ENCODE measurements around the gene PRDM5. TPM values are rescaled to one million over a fixed set of nuclear protein-coding genes. Genes with fewer than 3 reads are reported as not detected.

PRDM5 gene
- 0.77 TPM for polyA plus RNA-seq (2013)

- Histone ChIP-seq H3K4me1 (ENCODE audit: control extremely low read depth in 1 of 4, control insufficient read depth in 4 of 4, insufficient read depth in 4 of 4, low read length in 3 of 4) (peaks cover 2 to 21% (median 15%) of the 10 kb centered on the region in 4 experiments), H3K27me3 (replicated peaks in 2 of 5; ENCODE audit: control insufficient read depth in 4 of 5, insufficient read depth in 5 of 5, low read length in 4 of 5) (peaks cover 0 to 44% (median 6%) of the 10 kb centered on the region in 5 experiments), H3K36me3 (ENCODE audit: control insufficient read depth in 4 of 4, insufficient read depth in 4 of 4, low read length in 3 of 4) (no peaks in the 10 kb centered on the region), H3K9me3 (ENCODE audit: control extremely low read depth in 1 of 5, control insufficient read depth in 4 of 5, insufficient read depth in 2 of 5, low read depth in 1 of 5, low read length in 4 of 5) (peaks cover 0 to 3% (median 0%) of the 10 kb centered on the region in 5 experiments), H3K4me3 (ENCODE audit: control insufficient read depth in 1 of 7, extremely low read depth in 1 of 7, insufficient read depth in 4 of 7, low read depth in 2 of 7, low read length in 6 of 7) (peak within 1 kb of the TSS; percentile 34 to 88 (median 69)), H3K27ac (ENCODE audit: insufficient read depth in 1 of 2, low read depth in 1 of 2, low read length in 2 of 2, poor library complexity in 1 of 2, severe bottlenecking in 2 of 2) (no peak within 1 kb of the TSS)
- WGBS (ENCODE audit: insufficient coverage), result 0% methylated on average over 66 of the region's 86 CpGs
- ChIA-PET POLR2A (interaction anchor here (0.5 kb wide), 1 partner anchor 1810 kb away, joined by 5 read pairs; no protein-coding TSS in a partner anchor), CTCF (no interaction called here)
- peak; percentile 20 to 70 (median 68) for DNase-seq
These were observed at the start of gene PRDM5 for GRCh38 chr4:120922381-120923206. Gene PRDM5, minus strand, starts transcription at chr4:120922726. Its CDS starts 118 bp downstream, at chr4:120922608.

- H3K27ac ChIP-seq (ENCODE audit: insufficient read depth in 1 of 2, low read depth in 1 of 2, low read length in 2 of 2, poor library complexity in 1 of 2, severe bottlenecking in 2 of 2), result no peak overlapping the region
- H3K4me1 ChIP-seq (ENCODE audit: control extremely low read depth in 1 of 4, control insufficient read depth in 4 of 4, insufficient read depth in 4 of 4, low read length in 3 of 4), result no peaks in the 10 kb centered on the region
- WGBS (ENCODE audit: insufficient coverage), result no CpG with 5 or more reads among the region's 1 CpG
- no peaks in the 10 kb centered on the region for H3K9me3 ChIP-seq (ENCODE audit: control extremely low read depth in 1 of 5, control insufficient read depth in 4 of 5, insufficient read depth in 2 of 5, low read depth in 1 of 5, low read length in 4 of 5)
- DNase-seq, result no peak
- H3K4me3 ChIP-seq (ENCODE audit: control insufficient read depth in 1 of 7, extremely low read depth in 1 of 7, insufficient read depth in 4 of 7, low read depth in 2 of 7, low read length in 6 of 7), result no peak overlapping the region
- no peaks in the 10 kb centered on the region for H3K27me3 ChIP-seq (replicated peaks in 2 of 5; ENCODE audit: control insufficient read depth in 4 of 5, insufficient read depth in 5 of 5, low read length in 4 of 5)
- H3K36me3 ChIP-seq (ENCODE audit: control insufficient read depth in 4 of 4, insufficient read depth in 4 of 4, low read length in 3 of 4), result no peaks in the 10 kb centered on the region
- CTCF ChIA-PET, result no interaction called here
- POLR2A ChIA-PET, result no interaction called here
These were observed 49.4 kb upstream of the PRDM5 start for GRCh38 chr4:120971884-120972283.

- POLR2A ChIA-PET, result no interaction called here
- Histone ChIP-seq H3K4me3 (ENCODE audit: control insufficient read depth in 1 of 7, extremely low read depth in 1 of 7, insufficient read depth in 4 of 7, low read depth in 2 of 7, low read length in 6 of 7) (no peak overlapping the region), H3K36me3 (ENCODE audit: control insufficient read depth in 4 of 4, insufficient read depth in 4 of 4, low read length in 3 of 4) (no peaks in the 10 kb centered on the region), H3K27me3 (replicated peaks in 2 of 5; ENCODE audit: control insufficient read depth in 4 of 5, insufficient read depth in 5 of 5, low read length in 4 of 5) (no peaks in the 10 kb centered on the region), H3K9me3 (ENCODE audit: control extremely low read depth in 1 of 5, control insufficient read depth in 4 of 5, insufficient read depth in 2 of 5, low read depth in 1 of 5, low read length in 4 of 5) (no peaks in the 10 kb centered on the region), H3K27ac (ENCODE audit: insufficient read depth in 1 of 2, low read depth in 1 of 2, low read length in 2 of 2, poor library complexity in 1 of 2, severe bottlenecking in 2 of 2) (no peak overlapping the region), H3K4me1 (ENCODE audit: control extremely low read depth in 1 of 4, control insufficient read depth in 4 of 4, insufficient read depth in 4 of 4, low read length in 3 of 4) (no peaks in the 10 kb centered on the region)
- CTCF ChIA-PET, result no interaction called here
- DNase-seq, result no peak
- 79% methylated on average over 3 of the region's 4 CpGs for WGBS (ENCODE audit: insufficient coverage)
These were observed 43.4 kb upstream of the PRDM5 start for GRCh38 chr4:120965938-120966337.

GRCh38 chr4:120964596-120964995 lies 42.1 kb upstream of the PRDM5 start:
- Histone ChIP-seq H3K36me3 (ENCODE audit: control insufficient read depth in 4 of 4, insufficient read depth in 4 of 4, low read length in 3 of 4) (no peaks in the 10 kb centered on the region), H3K4me3 (ENCODE audit: control insufficient read depth in 1 of 7, extremely low read depth in 1 of 7, insufficient read depth in 4 of 7, low read depth in 2 of 7, low read length in 6 of 7) (no peak overlapping the region), H3K27ac (ENCODE audit: insufficient read depth in 1 of 2, low read depth in 1 of 2, low read length in 2 of 2, poor library complexity in 1 of 2, severe bottlenecking in 2 of 2) (no peak overlapping the region), H3K27me3 (replicated peaks in 2 of 5; ENCODE audit: control insufficient read depth in 4 of 5, insufficient read depth in 5 of 5, low read length in 4 of 5) (no peaks in the 10 kb centered on the region), H3K4me1 (ENCODE audit: control extremely low read depth in 1 of 4, control insufficient read depth in 4 of 4, insufficient read depth in 4 of 4, low read length in 3 of 4) (no peaks in the 10 kb centered on the region), H3K9me3 (ENCODE audit: control extremely low read depth in 1 of 5, control insufficient read depth in 4 of 5, insufficient read depth in 2 of 5, low read depth in 1 of 5, low read length in 4 of 5) (no peaks in the 10 kb centered on the region)
- DNase-seq, result no peak
- CTCF ChIA-PET, result no interaction called here
- POLR2A ChIA-PET, result no interaction called here
- 73% methylated on average over 1 of the region's 1 CpG for WGBS (ENCODE audit: insufficient coverage)

- Histone ChIP-seq H3K27ac (ENCODE audit: insufficient read depth in 1 of 2, low read depth in 1 of 2, low read length in 2 of 2, poor library complexity in 1 of 2, severe bottlenecking in 2 of 2) (no peak overlapping the region), H3K9me3 (ENCODE audit: control extremely low read depth in 1 of 5, control insufficient read depth in 4 of 5, insufficient read depth in 2 of 5, low read depth in 1 of 5, low read length in 4 of 5) (no peaks in the 10 kb centered on the region), H3K4me3 (ENCODE audit: control insufficient read depth in 1 of 7, extremely low read depth in 1 of 7, insufficient read depth in 4 of 7, low read depth in 2 of 7, low read length in 6 of 7) (no peak overlapping the region), H3K36me3 (ENCODE audit: control insufficient read depth in 4 of 4, insufficient read depth in 4 of 4, low read length in 3 of 4) (no peaks in the 10 kb centered on the region), H3K4me1 (ENCODE audit: control extremely low read depth in 1 of 4, control insufficient read depth in 4 of 4, insufficient read depth in 4 of 4, low read length in 3 of 4) (no peaks in the 10 kb centered on the region), H3K27me3 (replicated peaks in 2 of 5; ENCODE audit: control insufficient read depth in 4 of 5, insufficient read depth in 5 of 5, low read length in 4 of 5) (no peaks in the 10 kb centered on the region)
- ChIA-PET POLR2A (no interaction called here), CTCF (no interaction called here)
- no peak for DNase-seq
- WGBS (ENCODE audit: insufficient coverage), result 100% methylated on average over 4 of the region's 4 CpGs
These were observed 40.9 kb upstream of the PRDM5 start for GRCh38 chr4:120963449-120963848.

GRCh38 chr4:120960656-120961267 lies 38.2 kb upstream of the PRDM5 start:
- no peak overlapping the region for H3K4me3 ChIP-seq (ENCODE audit: control insufficient read depth in 1 of 7, extremely low read depth in 1 of 7, insufficient read depth in 4 of 7, low read depth in 2 of 7, low read length in 6 of 7)
- no peak for DNase-seq
- H3K27ac ChIP-seq (ENCODE audit: insufficient read depth in 1 of 2, low read depth in 1 of 2, low read length in 2 of 2, poor library complexity in 1 of 2, severe bottlenecking in 2 of 2), result no peak overlapping the region
- CTCF ChIA-PET, result no interaction called here
- no peaks in the 10 kb centered on the region for H3K9me3 ChIP-seq (ENCODE audit: control extremely low read depth in 1 of 5, control insufficient read depth in 4 of 5, insufficient read depth in 2 of 5, low read depth in 1 of 5, low read length in 4 of 5)
- POLR2A ChIA-PET, result no interaction called here
- no peaks in the 10 kb centered on the region for H3K27me3 ChIP-seq (replicated peaks in 2 of 5; ENCODE audit: control insufficient read depth in 4 of 5, insufficient read depth in 5 of 5, low read length in 4 of 5)
- H3K4me1 ChIP-seq (ENCODE audit: control extremely low read depth in 1 of 4, control insufficient read depth in 4 of 4, insufficient read depth in 4 of 4, low read length in 3 of 4), result no peaks in the 10 kb centered on the region
- no peaks in the 10 kb centered on the region for H3K36me3 ChIP-seq (ENCODE audit: control insufficient read depth in 4 of 4, insufficient read depth in 4 of 4, low read length in 3 of 4)
- WGBS (ENCODE audit: insufficient coverage), result 100% methylated on average over 1 of the region's 2 CpGs

- Histone ChIP-seq H3K9me3 (ENCODE audit: control extremely low read depth in 1 of 5, control insufficient read depth in 4 of 5, insufficient read depth in 2 of 5, low read depth in 1 of 5, low read length in 4 of 5) (peaks cover 0 to 11% (median 3%) of the 10 kb centered on the region in 5 experiments), H3K27ac (ENCODE audit: insufficient read depth in 1 of 2, low read depth in 1 of 2, low read length in 2 of 2, poor library complexity in 1 of 2, severe bottlenecking in 2 of 2) (no peak overlapping the region), H3K36me3 (ENCODE audit: control insufficient read depth in 4 of 4, insufficient read depth in 4 of 4, low read length in 3 of 4) (no peaks in the 10 kb centered on the region), H3K27me3 (replicated peaks in 2 of 5; ENCODE audit: control insufficient read depth in 4 of 5, insufficient read depth in 5 of 5, low read length in 4 of 5) (no peaks in the 10 kb centered on the region), H3K4me1 (ENCODE audit: control extremely low read depth in 1 of 4, control insufficient read depth in 4 of 4, insufficient read depth in 4 of 4, low read length in 3 of 4) (no peaks in the 10 kb centered on the region), H3K4me3 (ENCODE audit: control insufficient read depth in 1 of 7, extremely low read depth in 1 of 7, insufficient read depth in 4 of 7, low read depth in 2 of 7, low read length in 6 of 7) (no peak overlapping the region)
- CTCF ChIA-PET, result no interaction called here
- DNase-seq, result no peak
- 89% methylated on average over 3 of the region's 4 CpGs for WGBS (ENCODE audit: insufficient coverage)
- POLR2A ChIA-PET, result no interaction called here
These were observed 25.9 kb upstream of the PRDM5 start for GRCh38 chr4:120948382-120948781.

Data from common myeloid progenitor, CD34-positive (primary cell).